HG03064 (cell line): Measurements from ENCODE around the gene SLC12A3.

Experiments
- ATAC-seq: cut with Tn5 transposase; IDR thresholded peaks from one replicate; pipeline ENCODE4 v1.9.1; 2021; ENCODE audit warnings: low read depth; ENCODE audit not compliant: unreplicated experiment

SLC12A3 gene

GRCh38 chr16:56886826-56887225, 21.8 kb downstream of the SLC12A3 start:
- ATAC-seq = no peak

GRCh38 chr16:56888806-56889205, 23.8 kb downstream of the SLC12A3 start:
- no peak for ATAC-seq

DNA sequence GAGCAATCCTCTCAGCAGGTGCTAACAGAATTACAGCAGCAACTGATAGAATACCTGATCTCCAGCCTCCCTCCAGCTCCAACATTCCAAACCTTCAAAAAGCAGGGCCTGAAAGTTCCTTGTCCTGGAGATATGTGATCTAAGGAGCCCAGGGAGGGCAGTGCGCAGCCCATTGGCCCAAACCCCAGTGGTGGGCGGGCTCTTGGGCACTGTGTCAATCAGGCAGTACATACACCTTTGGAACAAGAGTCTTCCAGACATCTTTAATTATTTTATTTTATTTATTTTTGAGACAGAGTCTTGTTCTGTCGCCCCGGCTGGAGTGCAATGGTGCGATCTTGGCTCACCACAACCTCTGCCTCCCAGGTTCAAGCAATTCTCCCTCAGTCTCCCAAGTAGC, 24.2 kb downstream of the SLC12A3 start:
- ATAC-seq = no peak

DNA sequence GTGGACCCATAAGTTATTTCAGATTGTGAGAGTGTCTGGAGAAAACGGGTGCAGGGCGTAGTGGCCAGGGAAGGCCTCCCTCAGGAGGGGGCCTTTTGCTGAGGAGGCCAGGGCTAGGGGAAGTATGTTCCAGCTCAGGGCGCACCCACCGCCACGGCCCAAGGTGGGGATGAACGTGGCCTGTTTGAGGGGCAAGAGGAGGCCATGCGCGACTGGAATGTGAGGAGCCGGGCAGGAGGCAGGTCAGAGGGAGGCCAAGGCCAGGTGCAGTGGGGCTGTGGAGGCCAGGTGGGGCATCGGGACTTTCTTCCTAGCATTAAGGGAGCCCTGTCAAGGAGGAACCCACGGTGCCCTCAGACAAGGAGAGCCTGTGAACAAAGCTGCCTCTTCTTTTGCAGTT, 26.7 kb downstream of the SLC12A3 start:
- ATAC-seq = no peak

- no peak for ATAC-seq
These were observed 27.7 kb downstream of the SLC12A3 start for GRCh38 chr16:56892705-56893104.

DNA sequence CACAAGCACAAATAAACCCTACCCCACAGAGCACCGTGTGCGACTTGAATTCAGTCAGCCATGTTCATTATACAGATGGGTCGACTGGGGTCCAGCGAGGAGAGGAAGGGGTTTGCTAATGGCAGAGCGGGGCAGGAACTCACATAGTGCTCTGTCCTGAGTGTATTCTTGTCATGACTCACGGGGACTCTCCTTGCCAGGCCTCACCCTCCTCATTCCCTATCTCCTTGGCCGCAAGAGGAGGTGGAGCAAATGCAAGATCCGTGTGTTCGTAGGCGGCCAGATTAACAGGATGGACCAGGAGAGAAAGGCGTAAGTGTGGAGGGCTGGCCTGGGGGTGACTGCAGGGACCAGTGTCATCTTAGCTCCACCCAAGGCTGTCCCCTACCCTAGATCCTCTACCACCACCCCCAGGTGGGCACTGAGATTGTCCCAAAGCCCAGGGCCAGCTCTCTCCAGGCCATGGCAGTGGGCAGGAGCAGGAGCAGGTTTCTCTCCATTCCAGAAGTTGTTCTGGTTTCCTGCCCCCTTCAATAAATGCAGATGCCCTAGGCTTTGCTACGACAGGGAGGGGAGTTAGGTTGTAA, 29.4 kb downstream of the SLC12A3 start:
- ATAC-seq = no peak

DNA sequence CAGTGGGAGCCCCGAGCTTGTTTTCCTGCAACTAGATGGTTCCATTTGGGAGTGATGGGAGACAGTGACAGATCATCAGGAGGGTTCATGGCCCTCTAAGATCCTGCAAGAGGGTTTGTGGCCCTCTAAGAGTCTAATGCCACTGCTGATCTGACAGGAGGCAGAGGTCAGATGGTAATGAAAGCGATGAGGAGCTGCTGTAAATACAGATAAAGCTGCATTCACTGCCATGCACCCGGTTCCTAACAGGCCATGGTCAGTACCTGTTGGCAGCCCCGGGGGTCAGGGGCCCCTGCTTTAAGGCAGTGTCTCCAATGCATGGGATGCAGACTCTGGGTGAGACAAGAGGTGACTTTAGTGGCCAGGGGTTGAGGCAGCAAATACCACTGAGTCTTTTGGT, 30.8 kb downstream of the SLC12A3 start:
- no peak for ATAC-seq

DNA sequence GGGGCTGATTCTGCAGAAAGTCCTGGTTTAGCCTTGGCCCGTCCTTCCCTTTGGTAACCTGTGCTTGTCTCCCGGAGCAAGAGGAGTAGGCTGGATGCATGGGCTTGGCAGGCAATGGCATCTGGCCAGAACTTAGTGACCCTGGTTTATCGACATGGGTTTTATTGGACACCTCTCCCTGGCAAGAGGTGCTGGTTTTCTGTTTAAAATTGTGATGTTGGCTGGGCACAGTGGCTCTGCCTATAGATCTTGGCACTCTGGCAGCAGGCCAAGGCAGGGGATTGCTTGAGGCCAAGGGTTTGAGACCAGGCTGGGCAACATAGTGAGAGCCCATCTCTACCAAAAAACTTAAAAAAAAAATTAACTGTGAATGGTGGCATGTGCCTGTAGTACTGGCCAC, 31.2 kb downstream of the SLC12A3 start:
- ATAC-seq = no peak

DNA sequence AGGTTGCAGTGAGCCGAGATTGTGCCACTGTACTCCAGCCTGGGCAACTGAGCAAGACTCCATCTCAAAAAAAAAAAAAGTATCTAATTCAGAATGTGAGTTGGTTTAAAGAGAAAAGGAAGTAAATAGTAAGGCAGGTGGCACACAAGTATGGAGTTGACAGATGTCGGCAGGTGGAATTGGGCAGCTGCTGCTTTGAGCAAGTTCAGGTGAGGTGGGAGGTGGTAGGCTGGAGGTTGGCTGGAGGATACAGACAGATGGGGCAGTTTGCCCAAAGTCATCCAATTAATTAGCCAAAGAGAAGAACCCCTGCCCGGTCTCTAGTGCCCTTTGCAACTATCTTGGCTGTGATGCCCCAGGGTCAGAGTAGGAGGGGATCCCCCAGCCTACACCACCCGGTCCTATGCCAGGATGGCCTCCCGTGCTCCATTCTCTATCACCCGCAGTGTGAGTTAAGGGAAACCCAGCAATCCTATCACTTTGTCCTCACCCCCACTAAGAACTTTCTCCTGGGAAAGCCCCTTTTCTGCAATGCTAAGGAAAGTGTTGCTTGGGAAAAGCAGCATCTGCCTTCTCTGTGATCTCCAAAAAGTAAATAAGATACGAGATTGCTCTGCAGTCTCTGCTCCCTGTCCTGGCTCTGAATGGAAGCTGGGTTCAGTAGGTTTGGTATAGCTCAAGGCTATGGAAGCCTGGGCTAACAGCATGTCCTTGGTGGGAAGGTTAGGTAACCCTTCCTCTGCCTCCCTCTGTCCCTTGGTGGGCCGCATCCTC, 32.2 kb downstream of the SLC12A3 start:
- no peak for ATAC-seq

GRCh38 chr16:56898847-56899246, 33.8 kb downstream of the SLC12A3 start:
- no peak for ATAC-seq

- no peak for ATAC-seq
These were observed 38.9 kb downstream of the SLC12A3 start for GRCh38 chr16:56903866-56904265.

- ATAC-seq = no peak
These were observed 42.4 kb downstream of the SLC12A3 start for GRCh38 chr16:56907401-56907800.

DNA sequence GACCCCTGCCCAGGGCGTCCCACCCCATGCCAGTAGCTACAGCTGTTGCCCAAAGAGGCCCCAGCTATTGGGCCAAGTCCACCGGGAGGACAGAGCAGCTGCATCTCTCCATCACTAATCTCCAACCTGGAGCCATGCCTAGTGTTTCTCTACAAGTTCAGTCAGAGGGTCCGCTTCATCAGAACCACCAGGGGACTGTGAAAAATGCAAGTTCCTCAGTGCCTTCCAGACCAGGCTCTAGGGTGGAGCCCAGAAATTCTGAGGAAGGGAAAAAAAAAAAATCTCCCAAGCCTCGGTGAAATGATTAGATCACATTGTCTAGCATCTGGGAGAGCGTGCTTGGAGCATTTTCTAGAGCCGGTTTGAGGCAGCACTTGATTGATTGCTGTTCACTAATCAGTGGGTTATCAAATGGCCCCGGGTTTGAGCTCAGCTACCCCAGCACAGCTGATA, 44.5 kb downstream of the SLC12A3 start:
- ATAC-seq = no peak

DNA sequence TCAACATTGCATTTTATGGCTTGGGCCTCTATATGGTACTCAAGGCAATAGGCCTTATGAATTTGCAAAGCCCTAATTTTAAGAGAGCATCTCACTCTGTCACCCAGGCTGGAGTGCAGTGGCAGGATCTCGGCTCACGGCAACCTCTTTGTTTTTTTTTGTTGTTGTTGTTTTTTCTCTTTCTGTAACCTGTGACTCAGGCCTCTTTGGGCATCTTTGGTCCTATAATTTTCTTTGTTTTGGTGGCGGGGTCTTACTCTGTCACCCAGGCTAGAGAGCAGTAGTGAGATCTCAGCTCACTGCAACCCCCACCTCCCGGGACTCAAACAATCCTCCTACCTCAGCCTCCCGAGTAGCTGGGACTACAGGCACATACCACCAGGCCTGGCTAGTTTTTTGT, 45.1 kb downstream of the SLC12A3 start:
- no peak for ATAC-seq

GRCh38 chr16:56910654-56911539, 45.9 kb downstream of the SLC12A3 start:
- no peak for ATAC-seq

GRCh38 chr16:56911771-56912571, 47.0 kb downstream of the SLC12A3 start:
- peak; percentile 60 for ATAC-seq

DNA sequence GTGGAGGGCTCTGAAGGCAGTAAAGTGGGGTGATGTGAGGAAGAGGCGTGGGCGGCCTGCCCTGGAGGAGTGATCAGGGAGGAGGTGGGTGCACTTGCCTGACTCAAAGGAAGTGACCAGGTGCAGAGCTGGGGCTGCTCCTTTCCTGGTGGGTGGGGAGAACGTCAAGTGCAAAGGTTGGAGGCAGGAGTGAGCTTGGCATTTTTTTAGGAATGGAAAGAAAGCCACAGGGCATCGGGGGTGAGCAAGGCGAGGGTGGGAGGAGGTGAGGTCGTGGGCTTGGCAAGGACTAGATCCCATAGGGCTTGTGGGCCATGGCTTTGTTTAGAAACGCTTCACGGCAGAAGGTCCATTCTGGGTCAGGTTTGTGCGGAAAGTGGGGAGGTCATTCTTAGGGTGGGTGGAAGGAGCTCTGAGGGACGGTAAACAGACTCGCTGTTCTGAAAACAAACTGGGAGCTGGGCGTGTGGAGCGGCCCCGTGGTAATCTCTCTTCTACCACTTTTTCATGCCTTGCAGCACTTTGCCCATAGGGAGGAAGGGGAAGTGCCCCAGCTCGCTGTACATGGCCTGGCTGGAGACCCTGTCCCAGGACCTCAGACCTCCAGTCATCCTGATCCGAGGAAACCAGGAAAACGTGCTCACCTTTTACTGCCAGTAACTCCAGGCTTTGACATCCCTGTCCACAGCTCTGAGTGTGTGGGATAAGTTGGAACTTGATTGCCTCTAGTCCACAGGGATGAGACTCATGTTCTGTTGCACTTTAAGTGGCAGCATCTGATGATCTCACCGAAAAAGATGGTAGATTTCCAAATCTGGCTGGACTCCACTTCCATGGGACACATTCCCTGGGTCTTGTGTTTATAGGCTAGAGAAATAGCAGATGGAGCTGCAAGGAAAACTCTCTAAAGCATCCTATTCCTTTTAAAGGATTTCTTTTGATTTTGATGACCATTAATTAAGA, 48.0 kb downstream of the SLC12A3 start:
- no peak for ATAC-seq

DNA sequence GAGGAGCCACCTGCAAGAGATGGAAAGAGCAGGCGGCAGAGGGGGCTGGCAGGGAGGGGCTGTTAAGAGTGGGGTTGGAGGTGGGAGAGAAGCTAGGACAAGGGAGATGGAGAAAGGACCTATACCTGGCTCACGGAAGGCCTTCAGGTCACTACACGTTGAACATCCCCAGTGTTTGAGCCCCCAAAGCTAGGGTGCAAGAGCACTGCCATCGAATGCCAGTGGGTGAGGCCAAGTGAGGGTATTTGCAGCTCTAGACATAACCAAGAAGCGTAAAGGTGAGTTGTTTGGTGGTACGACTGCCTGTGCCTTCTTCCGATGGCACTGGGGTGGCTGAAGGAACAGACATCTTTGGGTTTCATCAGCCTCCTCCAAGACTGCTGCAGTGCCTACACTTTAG, 49.9 kb downstream of the SLC12A3 start:
- ATAC-seq = no peak

DNA sequence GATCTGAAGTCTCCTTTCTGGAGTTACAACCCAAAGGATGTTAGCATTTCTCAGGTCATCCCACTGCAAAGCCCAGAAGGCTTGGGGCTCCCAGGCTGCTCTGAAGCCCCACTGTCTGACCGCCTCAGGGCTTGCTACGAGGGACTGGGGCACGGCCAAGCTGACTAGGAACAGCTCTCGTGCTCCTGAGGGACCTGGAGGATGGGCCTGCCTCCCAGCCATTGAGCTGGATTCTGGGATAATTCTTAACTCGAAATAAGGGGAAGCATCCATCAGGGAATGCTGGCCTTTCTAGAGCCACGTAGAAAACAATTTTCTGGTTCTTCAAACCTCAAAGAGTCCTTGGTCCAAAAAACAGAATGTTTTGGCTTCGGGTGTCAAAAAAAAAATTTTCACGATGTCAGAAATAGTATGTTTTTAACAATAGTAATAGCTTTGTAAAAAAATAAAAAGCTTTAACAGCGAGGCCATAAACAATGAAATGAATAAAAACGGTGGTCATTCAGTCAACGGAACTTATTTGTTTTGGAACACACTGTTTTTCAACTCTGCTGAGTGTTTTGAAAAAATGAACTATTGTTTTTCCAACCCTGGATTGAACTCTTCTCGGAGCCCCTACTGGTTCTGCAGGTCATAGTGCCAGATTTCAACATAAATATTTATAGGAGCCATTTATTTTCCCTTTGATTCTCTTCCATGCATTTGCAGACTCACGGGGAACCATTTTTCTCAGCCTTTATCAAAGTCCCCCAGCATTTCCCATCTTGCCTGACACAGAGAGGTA, 50.5 kb downstream of the SLC12A3 start:
- no peak for ATAC-seq
